ENCODE results near the gene ACER3.

DNA sequence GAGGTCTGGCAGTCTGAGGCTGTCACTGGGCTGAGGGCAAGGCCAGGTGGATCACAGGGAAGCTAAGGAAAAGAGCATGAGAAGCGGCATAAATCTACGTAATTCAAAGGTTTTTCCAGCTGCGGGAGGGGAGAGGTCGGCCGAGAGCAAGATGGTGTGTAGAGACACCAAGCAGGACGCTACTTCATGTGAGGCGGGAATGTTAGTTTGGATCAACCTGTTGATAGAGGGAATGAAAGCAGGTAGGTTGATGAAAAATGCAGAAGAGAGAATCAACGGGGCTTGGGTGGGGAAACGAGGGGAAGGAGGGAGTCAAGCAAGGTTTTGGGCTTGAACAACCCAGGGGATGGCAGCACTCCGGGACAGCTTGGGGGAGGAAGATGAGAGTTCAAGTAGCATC, 176.3 kb downstream of the ACER3 start:
- TF ChIP-seq RAD21 (conservative IDR thresholded peaks at IDR 0.05) (no peak), POLR2AphosphoS5 (IDR thresholded peaks at IDR 0.05) (no peak), TAF1 (IDR thresholded peaks at IDR 0.05; ENCODE audit: low read depth) (no peak)
- TF ChIP-seq, protein P1, sequence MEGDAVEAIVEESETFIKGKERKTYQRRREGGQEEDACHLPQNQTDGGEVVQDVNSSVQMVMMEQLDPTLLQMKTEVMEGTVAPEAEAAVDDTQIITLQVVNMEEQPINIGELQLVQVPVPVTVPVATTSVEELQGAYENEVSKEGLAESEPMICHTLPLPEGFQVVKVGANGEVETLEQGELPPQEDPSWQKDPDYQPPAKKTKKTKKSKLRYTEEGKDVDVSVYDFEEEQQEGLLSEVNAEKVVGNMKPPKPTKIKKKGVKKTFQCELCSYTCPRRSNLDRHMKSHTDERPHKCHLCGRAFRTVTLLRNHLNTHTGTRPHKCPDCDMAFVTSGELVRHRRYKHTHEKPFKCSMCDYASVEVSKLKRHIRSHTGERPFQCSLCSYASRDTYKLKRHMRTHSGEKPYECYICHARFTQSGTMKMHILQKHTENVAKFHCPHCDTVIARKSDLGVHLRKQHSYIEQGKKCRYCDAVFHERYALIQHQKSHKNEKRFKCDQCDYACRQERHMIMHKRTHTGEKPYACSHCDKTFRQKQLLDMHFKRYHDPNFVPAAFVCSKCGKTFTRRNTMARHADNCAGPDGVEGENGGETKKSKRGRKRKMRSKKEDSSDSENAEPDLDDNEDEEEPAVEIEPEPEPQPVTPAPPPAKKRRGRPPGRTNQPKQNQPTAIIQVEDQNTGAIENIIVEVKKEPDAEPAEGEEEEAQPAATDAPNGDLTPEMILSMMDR (IDR thresholded peaks at IDR 0.05; ENCODE audit: poor library complexity, severe bottlenecking), result no peak
- TF ChIP-seq, protein P2, sequence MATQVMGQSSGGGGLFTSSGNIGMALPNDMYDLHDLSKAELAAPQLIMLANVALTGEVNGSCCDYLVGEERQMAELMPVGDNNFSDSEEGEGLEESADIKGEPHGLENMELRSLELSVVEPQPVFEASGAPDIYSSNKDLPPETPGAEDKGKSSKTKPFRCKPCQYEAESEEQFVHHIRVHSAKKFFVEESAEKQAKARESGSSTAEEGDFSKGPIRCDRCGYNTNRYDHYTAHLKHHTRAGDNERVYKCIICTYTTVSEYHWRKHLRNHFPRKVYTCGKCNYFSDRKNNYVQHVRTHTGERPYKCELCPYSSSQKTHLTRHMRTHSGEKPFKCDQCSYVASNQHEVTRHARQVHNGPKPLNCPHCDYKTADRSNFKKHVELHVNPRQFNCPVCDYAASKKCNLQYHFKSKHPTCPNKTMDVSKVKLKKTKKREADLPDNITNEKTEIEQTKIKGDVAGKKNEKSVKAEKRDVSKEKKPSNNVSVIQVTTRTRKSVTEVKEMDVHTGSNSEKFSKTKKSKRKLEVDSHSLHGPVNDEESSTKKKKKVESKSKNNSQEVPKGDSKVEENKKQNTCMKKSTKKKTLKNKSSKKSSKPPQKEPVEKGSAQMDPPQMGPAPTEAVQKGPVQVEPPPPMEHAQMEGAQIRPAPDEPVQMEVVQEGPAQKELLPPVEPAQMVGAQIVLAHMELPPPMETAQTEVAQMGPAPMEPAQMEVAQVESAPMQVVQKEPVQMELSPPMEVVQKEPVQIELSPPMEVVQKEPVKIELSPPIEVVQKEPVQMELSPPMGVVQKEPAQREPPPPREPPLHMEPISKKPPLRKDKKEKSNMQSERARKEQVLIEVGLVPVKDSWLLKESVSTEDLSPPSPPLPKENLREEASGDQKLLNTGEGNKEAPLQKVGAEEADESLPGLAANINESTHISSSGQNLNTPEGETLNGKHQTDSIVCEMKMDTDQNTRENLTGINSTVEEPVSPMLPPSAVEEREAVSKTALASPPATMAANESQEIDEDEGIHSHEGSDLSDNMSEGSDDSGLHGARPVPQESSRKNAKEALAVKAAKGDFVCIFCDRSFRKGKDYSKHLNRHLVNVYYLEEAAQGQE (IDR thresholded peaks at IDR 0.05; ENCODE audit: borderline replicate concordance), result no peak
